Sigmoid colon (tissue), 4 donors: ENCODE measurements around the gene GYPC.

Source experiments
- CTCF ChIP-seq, 4 experiments: fragments of 450-650 bp in 3 of 4; fragments of 200-600 bp in 1 of 4; IDR thresholded peaks; one replicate each; pipeline ENCODE4 v1.5.1; 2016 to 2019; ENCODE audit warnings: antibody characterized with exemption in 4 of 4, mild to moderate bottlenecking in 3 of 4, moderate library complexity in 2 of 4
- EP300 ChIP-seq, 4 donors: sonication (generic); formaldehyde crosslinking; IDR thresholded peaks; one replicate each; pipeline ENCODE4 v1.6.1; 2017; ENCODE audit warnings: antibody characterized with exemption in 4 of 4
- POLR2A ChIP-seq, 2 donors: fragments of 450-650 bp; IDR thresholded peaks; one replicate each; pipeline ENCODE4 v1.6.1; 2016; ENCODE audit warnings: antibody characterized with exemption in 2 of 2, mild to moderate bottlenecking in 2 of 2, moderate library complexity in 2 of 2
- POLR2AphosphoS5 ChIP-seq, 4 donors: sonication (generic); formaldehyde crosslinking; IDR thresholded peaks; one replicate each; pipeline ENCODE4 v1.6.1; 2017; ENCODE audit warnings: antibody characterized with exemption in 4 of 4

GRCh38 chr2:126687503-126687902, 31.5 kb downstream of the GYPC start:
- TF ChIP-seq CTCF (IDR thresholded peaks at IDR 0.05) (no peak), POLR2A (IDR thresholded peaks at IDR 0.05) (no peak), POLR2AphosphoS5 (IDR thresholded peaks at IDR 0.05) (no peak), EP300 (IDR thresholded peaks at IDR 0.05) (no peak)
